HG03103 (cell line): ENCODE results near the gene FGF23.
"Not testable (repeated sequence)": the region's sequence is repeated elsewhere in the genome, so short reads cannot be mapped to it uniquely, and the experiment has no call there.

Experiments
- ATAC-seq: cut with Tn5 transposase; IDR thresholded peaks from one replicate; pipeline ENCODE4 v1.9.1; 2021; ENCODE audit warnings: low read depth; ENCODE audit not compliant: unreplicated experiment

Gene FGF23

GRCh38 chr12:4379405-4379804, at the start of gene FGF23:
FGF23 (minus strand) TSS chr12:4379712; CDS start chr12:4379582, 130 bp downstream.
- no peak for ATAC-seq

GRCh38 chr12:4424422-4424821, 44.9 kb upstream of the FGF23 start:
- no peak for ATAC-seq

- ATAC-seq, result no peak
These were observed 44.1 kb upstream of the FGF23 start for GRCh38 chr12:4423528-4424195.

DNA sequence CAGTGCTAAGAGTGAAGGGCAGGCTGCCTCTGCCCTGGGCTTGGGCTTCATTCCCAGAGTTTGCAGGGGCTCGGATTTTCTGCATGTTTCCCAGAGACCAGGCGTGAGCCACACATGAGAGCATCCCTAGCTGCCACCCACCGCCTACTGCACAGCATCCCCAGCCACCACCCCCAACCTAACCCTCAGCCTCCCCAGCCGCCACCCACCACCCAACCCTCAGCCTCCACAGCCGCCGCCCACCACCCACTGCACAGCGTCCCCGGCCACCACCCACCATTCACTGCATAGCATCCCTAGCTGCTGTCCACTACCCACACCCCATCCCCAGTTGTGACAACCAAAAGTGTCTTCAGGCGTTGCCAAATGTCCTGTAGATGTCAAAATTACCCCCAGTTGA, 43.5 kb upstream of the FGF23 start:
- no peak for ATAC-seq

DNA sequence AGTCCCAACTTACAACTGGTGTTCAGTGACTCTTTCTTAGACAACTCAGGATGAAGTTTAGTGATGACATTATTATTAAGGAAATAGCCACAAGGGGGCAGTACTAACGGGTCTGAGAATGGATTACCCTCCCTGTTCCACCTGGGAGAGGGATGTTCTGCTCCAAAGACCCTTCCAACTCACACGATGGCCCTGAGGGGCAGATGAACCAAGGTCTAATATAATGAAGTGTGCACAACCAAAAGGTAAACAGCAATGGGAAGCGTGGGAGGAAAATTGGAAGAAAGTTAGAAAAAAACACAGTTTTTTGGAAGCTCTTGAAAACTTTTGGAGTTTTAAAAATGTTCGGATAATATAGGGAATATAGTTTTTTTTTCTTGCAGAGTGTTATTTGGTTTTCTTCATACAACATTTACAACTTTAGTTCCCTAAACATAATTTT, 42.1 kb upstream of the FGF23 start:
- ATAC-seq, result no peak

GRCh38 chr12:4420138-4420670, 40.7 kb upstream of the FGF23 start:
- ATAC-seq, result no peak

DNA sequence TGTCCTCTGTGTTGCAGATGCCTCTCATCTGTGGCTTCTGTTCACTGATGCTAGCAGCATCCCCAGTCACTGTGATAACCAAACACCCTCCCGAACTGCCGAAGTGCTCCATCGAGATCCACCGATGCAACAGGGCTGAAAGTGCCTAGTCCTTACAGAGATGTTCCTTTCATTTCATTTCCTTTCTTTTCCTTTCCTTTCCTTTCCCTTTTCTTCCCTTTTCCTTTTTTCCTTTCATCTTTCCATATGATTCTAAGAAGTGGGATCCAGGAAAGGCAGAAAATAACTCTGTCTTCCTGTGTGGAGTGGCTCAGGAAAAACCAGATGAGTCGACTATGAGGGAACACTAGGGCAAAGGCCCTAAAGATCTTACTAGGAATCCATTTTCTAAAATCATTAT, 39.4 kb upstream of the FGF23 start:
- no peak for ATAC-seq

GRCh38 chr12:4417936-4418335, 38.4 kb upstream of the FGF23 start:
- ATAC-seq, result no peak

DNA sequence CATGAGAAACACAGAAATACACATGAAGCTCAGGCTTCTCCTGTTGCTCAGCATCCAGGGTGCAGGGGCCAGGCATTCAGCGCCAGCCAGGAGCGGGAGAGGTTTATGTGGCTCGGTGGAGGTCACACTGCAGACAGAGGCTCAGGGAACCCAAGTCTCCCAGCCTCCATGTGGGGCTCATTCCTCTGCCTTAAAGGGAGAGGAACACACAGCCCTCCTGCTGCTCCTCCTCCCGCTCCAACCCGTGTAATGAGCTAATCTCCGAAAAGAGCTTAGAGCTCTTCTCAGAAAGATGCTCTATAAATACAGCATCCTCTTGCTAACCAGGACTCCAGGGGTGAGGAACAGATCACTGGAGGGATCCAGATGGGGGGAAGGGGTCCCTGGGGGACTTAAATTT, 37.9 kb upstream of the FGF23 start:
- ATAC-seq, result no peak

GRCh38 chr12:4416276-4416675, 36.8 kb upstream of the FGF23 start:
- ATAC-seq, result no peak

- no peak for ATAC-seq
These were observed 33.0 kb upstream of the FGF23 start for GRCh38 chr12:4412465-4412864.

DNA sequence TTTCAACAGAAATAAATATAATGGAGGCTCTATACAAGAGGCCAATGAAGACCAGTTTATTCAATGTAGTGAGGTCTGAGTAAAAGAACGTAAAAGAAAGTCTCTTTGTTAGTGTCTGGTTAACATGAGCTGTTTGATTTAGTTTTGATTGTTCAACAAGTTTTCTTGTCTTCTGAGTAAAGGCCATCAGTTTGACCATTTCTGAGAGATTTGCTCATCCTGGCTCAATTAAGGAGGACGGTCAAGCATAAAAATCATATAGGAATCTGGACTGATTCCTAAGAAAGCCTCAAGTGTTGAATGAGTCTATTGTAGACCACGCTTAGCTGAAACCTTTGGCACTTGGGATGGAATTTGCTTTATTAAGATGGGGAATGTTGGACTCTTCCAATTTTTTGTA, 32.5 kb upstream of the FGF23 start:
- ATAC-seq, result no peak

DNA sequence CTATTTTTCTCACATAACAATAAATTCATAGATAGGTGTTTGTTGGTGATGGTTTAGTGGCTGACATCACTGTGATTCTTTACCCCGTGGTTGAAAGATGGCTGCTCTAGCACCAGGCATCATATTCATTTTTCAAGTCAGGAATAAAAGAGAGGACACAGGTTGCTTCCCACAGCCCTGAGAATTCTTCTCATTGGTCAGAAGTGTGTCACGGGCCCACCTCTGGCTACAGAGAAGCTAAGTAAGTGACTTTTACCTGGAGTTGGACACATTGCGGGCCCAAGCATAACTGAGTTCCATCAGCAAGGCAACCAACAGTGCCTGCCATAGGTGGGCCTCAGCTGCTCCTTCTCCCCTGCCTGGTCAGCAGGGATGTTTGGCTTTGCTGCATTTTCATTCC, 27.6 kb upstream of the FGF23 start:
- no peak for ATAC-seq

GRCh38 chr12:4404877-4405637, 25.5 kb upstream of the FGF23 start:
- not testable (repeated sequence) for ATAC-seq

GRCh38 chr12:4402996-4403395, 23.5 kb upstream of the FGF23 start:
- ATAC-seq, result no peak

DNA sequence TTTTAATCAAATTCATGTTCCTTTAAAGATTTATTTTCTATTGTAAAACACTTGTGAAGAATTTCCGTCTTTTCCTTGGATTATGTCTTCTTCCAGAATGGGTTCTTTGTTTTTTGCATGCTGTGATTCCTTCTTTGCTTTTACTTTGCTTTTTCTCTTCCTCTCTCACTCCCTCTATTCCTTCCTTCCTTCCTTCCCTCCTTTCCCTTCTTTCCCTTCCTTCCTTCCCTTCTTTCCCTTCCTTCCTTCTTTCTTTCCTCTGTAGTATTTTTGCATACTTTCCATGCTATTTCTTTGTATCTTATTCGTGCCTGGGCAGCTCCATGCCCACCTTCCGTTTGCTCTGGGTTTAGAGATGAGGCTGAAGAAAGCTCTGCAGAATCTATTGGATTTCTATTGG, 21.6 kb upstream of the FGF23 start:
- ATAC-seq, result no peak

- ATAC-seq, result no peak
These were observed 16.3 kb upstream of the FGF23 start for GRCh38 chr12:4395818-4396217.

GRCh38 chr12:4393211-4393610, 13.7 kb upstream of the FGF23 start:
- ATAC-seq, result no peak

DNA sequence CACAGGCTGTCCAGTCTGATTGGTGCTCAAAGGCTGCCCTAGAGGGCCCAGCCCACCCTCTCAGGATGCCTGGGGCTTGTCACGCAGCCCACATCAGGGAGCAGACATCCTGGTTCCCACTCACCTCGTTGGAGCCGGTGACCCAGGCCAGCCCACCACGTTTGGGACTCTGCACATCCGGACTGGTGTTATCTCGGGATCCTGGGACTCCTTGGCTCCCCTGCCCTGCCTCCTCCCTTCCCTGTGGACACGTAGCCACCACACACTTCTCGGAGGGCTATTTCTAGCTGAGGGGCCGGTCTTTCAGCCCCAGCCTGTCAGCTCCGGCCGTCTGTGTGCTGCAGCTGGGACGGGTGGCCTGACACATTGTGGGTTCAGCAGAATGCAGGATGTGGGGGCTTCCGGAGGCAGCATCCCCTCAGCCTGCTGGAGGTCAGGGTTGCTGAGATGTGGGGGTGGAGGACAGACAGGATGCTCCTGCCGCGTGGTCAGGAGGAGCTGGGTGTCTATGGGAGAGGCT, 12.8 kb upstream of the FGF23 start:
- no peak for ATAC-seq

- no peak for ATAC-seq
These were observed 9.2 kb upstream of the FGF23 start for GRCh38 chr12:4388662-4389061.

DNA sequence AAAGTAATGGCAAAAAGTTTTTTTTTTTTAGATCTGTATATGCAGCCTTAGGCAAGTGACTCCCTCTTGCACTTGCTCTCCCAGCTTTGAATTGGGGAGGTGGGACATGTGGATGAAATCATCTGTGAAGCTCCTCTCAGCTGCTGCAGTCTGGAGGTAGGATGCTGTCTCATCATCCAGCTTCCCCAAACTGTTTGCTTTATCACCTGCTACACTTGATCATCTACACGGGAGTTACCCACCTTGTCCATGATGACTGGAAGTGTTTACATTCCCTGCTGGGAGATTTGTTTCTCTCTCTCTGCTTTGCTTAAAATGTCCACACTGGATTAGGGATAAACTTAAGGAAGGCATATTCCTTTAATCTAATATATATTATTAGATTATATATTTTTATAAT, 8.5 kb upstream of the FGF23 start:
- no peak for ATAC-seq

- no peak for ATAC-seq
These were observed 8.1 kb upstream of the FGF23 start for GRCh38 chr12:4387607-4388006.
